Nephron (organoid): ENCODE data around the gene METTL9.

Source experiments
- H3K27ac Mint-ChIP-seq, 3 experiments: 2 replicates each; pipeline ENCODE4 v1.8.0; 2020; ENCODE audit warnings: mixed read lengths in 3 of 3, mild to moderate bottlenecking in 2 of 3, moderate library complexity in 1 of 3
- H3K27me3 Mint-ChIP-seq: 2 replicates; pipeline ENCODE4 v1.8.0; 2021; ENCODE audit warnings: low read depth, mild to moderate bottlenecking, moderate library complexity, mixed read lengths
- H3K36me3 Mint-ChIP-seq: 2 replicates; pipeline ENCODE4 v1.8.0; 2020; ENCODE audit warnings: low read depth, mixed read lengths
- H3K4me1 Mint-ChIP-seq: 2 replicates; pipeline ENCODE4 v1.8.0; 2020; ENCODE audit warnings: mixed read lengths
- H3K4me3 Mint-ChIP-seq, 3 experiments: 2 replicates each; pipeline ENCODE4 v1.8.0; 2020; ENCODE audit warnings: mild to moderate bottlenecking in 3 of 3, mixed read lengths in 3 of 3, moderate library complexity in 2 of 3
- H3K9me3 Mint-ChIP-seq: 2 replicates; pipeline ENCODE4 v1.8.0; 2020; ENCODE audit warnings: mixed read lengths
- CTCF ChIP-seq, 3 experiments: fragments of 200-600 bp; sonication (generic); IDR thresholded peaks; one replicate each; pipeline ENCODE4 v1.5.0; 2021; ENCODE audit warnings: antibody characterized with exemption in 3 of 3; ENCODE audit not compliant: unreplicated experiment in 3 of 3

METTL9 gene

GRCh38 chr16:21650521-21650920 is 51.1 kb downstream of the METTL9 start:
- Mint-ChIP-seq H3K9me3 (no peaks in the 10 kb centered on the region), H3K36me3 (peaks cover 22% of the 10 kb centered on the region), H3K4me1 (peaks cover 4% of the 10 kb centered on the region), H3K4me3 (no peak overlapping the region), H3K27ac (no peak overlapping the region), H3K27me3 (no peaks in the 10 kb centered on the region)
- no peak for TF ChIP-seq CTCF (IDR thresholded peaks at IDR 0.05; ENCODE audit: unreplicated experiment in 3 of 3)

- TF ChIP-seq CTCF (IDR thresholded peaks at IDR 0.05; ENCODE audit: unreplicated experiment in 3 of 3) = no peak
- no peak overlapping the region for H3K4me3 Mint-ChIP-seq
- peaks cover 4% of the 10 kb centered on the region for H3K4me1 Mint-ChIP-seq
- H3K27me3 Mint-ChIP-seq = no peaks in the 10 kb centered on the region
- H3K36me3 Mint-ChIP-seq = peaks cover 23% of the 10 kb centered on the region
- H3K9me3 Mint-ChIP-seq = no peaks in the 10 kb centered on the region
- no peak overlapping the region for H3K27ac Mint-ChIP-seq
Observed at GRCh38 chr16:21651515-21651914, 52.1 kb downstream of the METTL9 start.

GRCh38 chr16:21652453-21652852 is 53.1 kb downstream of the METTL9 start, which contains the start of gene IGSF6:
Gene IGSF6 (minus strand): TSS chr16:21652608. CDS start chr16:21652598, 10 bp downstream.
- Mint-ChIP-seq H3K27ac (no peak within 1 kb of the TSS), H3K36me3 (peaks cover 28% of the 10 kb centered on the region), H3K9me3 (no peaks in the 10 kb centered on the region), H3K4me1 (peaks cover 4% of the 10 kb centered on the region), H3K27me3 (no peaks in the 10 kb centered on the region), H3K4me3 (no peak within 1 kb of the TSS)
- no peak for TF ChIP-seq CTCF (IDR thresholded peaks at IDR 0.05; ENCODE audit: unreplicated experiment in 3 of 3)

DNA sequence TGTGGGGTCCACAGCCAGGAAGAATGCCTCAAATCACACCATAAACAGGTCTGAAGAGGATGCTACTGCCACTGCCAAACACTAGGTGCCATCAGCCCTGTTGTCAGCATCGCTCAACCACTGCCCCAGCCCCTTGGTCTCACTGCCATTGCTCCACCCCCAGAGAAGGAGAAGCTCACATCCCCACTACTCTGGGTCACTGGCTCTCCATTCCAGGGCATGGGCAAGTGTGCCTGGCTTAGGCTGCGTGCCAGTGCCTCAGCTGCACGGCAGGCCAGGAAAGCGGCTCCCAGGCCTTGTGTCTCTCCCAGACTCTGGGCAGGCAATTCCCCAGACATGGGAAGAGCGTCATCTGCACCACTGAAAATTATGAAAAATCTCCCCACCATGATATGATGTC is 54.2 kb downstream of the METTL9 start:
- Mint-ChIP-seq H3K4me3 (no peak overlapping the region), H3K9me3 (no peaks in the 10 kb centered on the region), H3K36me3 (peaks cover 28% of the 10 kb centered on the region), H3K27ac (no peak overlapping the region), H3K4me1 (peaks cover 4% of the 10 kb centered on the region), H3K27me3 (peaks cover 3% of the 10 kb centered on the region)
- TF ChIP-seq CTCF (IDR thresholded peaks at IDR 0.05; ENCODE audit: unreplicated experiment in 3 of 3) = no peak

DNA sequence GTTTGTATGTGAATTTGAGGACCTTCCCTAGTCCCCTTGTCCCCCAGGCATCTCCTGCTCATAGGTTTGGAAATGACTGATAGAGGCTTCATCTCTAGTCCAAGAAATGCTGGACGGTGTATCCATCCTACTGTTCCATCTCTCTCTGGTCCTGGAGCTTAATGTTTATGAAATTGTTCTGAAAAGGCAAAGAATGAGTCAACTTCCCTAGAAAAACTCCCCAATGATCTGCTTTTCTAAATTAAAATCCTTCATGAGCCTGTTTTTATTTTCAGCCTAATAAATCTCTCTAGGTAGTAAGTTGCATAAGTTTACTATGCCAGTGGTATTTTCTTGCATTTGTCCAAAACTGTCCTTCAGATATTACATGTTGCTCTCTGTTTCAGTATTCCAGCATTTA is 55.1 kb downstream of the METTL9 start:
- H3K27ac Mint-ChIP-seq = no peak overlapping the region
- no peak overlapping the region for H3K4me3 Mint-ChIP-seq
- H3K9me3 Mint-ChIP-seq = no peaks in the 10 kb centered on the region
- peaks cover 28% of the 10 kb centered on the region for H3K36me3 Mint-ChIP-seq
- TF ChIP-seq CTCF (IDR thresholded peaks at IDR 0.05; ENCODE audit: unreplicated experiment in 3 of 3) = no peak
- H3K27me3 Mint-ChIP-seq = peaks cover 3% of the 10 kb centered on the region
- peaks cover 4% of the 10 kb centered on the region for H3K4me1 Mint-ChIP-seq

GRCh38 chr16:21654881-21655280 is 55.5 kb downstream of the METTL9 start:
- Mint-ChIP-seq H3K27me3 (peaks cover 3% of the 10 kb centered on the region), H3K36me3 (peaks cover 28% of the 10 kb centered on the region), H3K4me3 (no peak overlapping the region), H3K27ac (no peak overlapping the region), H3K4me1 (peaks cover 4% of the 10 kb centered on the region), H3K9me3 (no peaks in the 10 kb centered on the region)
- no peak for TF ChIP-seq CTCF (IDR thresholded peaks at IDR 0.05; ENCODE audit: unreplicated experiment in 3 of 3)
